Measurements from ENCODE around the gene HSD11B1L. TPM values are rescaled to one million over a fixed set of nuclear protein-coding genes. Genes with fewer than 3 reads are reported as not detected.

HSD11B1L gene, protein sequence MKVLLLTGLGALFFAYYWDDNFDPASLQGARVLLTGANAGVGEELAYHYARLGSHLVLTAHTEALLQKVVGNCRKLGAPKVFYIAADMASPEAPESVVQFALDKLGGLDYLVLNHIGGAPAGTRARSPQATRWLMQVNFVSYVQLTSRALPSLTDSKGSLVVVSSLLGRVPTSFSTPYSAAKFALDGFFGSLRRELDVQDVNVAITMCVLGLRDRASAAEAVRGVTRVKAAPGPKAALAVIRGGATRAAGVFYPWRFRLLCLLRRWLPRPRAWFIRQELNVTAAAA
- 1 to 10 TPM; 4.0 to 4.4 TPM for total RNA-seq
- long read RNA-seq, partial matches to known transcripts = 0 of 3 reads
- long read RNA-seq, other reads (novel, unspliced or antisense) = 0 of 3 reads

DNA sequence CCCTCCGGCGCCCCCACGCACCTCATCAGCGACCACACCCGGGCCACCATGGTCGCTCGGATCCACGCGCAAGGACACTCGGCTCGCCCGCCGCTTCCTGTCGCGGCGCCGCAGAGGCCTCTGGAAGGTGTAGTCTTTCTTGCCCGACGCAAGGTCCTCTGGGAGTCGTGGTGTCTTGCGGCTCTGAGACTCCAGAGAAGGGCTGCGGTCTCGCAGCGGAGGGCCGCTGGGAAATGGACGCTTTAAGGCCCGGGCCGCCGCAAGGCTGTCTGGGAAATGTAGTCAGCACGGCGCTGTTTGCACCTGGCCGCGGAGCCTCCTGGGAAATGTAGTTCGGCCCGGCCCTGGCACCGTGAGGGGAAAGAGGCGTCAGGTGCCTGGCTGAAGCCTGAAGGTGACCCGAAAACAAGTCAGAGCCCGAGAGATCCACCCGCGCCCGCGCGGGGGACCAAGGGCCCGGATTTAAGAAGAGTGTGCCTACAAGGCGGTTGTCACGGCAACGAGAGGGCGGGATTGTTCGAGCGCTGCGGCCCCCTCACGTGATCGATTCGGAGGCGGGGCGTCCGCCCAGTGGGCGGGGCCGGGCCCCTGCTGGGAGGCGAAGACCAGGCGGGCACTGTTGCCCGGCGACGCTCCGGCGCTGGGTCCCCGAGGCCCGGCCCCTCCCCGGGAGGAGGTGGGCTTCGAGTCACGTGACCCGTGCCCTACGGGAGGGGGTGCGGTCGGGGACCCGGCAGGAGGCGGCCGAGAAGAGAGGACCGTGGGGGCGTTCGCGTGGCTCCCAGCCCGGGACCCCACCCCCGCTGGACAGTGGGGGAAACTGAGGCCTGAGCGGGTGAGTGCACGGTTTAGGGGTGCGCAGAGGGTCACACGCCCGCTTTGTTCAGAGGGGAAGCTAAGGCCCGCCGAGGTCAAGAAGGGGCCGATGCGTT lies at the start of gene HSD11B1L, which contains the start of gene MICOS13:
Gene HSD11B1L, plus strand, starts transcription at position 591 of the 932 bp plus-strand sequence. CDS start 3,806 bp downstream, outside the sequence.
Gene MICOS13, minus strand, starts transcription at position 80 of the 932 bp plus-strand sequence. Its CDS starts 30 bp downstream, at position 50.
- DNase-seq (peak; percentile 99), ATAC-seq (peak; percentile 95)
- intact Hi-C loops (cut with DNase I) = no loop called here

DNA sequence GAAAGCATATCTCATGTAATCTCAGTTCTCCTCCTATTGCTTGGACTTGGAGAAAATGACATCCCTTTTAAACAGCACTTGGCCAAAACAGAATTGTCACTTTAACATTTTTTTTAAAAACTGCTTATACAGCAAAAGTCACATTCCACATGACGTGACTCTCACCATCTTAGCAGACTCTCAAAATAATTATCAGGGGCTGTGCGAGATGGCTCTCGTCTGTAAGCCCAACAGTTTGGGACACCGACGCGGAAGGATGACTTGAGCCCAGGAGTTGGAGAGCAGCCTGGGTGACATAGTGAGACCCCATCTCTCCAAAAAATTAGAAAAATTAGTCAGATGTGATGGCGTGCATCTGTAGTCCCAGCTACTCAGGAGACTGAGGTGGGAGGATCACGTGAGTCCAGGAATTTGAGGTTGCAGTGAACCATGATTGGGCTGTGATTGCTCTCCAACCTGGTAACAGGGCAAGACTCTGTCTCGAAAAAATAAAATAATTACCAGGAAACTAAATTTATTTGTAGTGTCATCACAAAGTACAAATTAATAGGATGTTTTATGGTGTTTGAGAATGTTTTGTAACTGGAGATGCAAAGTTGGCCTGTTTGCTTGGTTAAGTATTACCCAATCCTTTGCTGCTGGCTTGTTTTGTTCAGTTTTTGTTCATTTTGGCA lies 49.1 kb upstream of the HSD11B1L start:
- intact Hi-C loops (cut with DNase I) = no loop called here
- ATAC-seq (peak; percentile 13 to 45), DNase-seq (no peak)

DNA sequence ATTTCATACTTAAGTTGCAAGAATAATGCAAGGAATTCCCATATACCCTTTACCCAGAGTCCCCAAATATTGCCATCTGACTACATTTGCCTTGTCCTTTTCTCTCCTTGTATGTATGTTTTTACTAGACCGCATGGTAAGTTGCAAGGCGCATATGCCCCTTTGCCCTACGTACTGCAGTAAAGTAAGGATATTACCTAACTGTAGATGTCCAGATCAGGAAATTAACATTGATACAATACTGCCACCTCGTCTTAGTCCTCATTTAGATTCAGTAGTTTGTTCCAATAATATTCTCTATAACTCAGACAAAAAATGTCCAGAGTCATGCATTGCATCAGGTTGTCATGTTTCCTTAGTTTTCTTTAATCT lies 48.6 kb upstream of the HSD11B1L start:
- intact Hi-C loops (cut with DNase I) = no loop called here
- DNase-seq = no peak
- no peak for ATAC-seq

DNA sequence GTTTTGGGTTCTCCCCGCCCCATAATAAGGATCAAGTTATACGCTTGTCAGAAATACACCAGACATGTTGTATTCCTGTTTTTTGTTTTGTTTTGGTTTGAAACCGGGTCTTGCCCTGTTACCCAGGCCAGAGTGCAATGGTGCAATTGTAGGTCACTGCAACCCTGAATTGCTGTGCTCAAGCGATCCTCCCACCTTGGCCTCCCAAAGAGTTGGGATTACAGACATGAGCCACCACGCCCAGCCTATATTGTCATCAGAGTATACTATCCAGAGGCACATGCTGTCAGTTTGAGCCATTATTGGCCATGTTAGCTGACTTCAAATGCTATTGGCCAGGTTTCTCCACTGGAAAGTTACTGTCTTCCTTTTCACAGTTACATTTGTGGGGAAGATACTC lies 48.2 kb upstream of the HSD11B1L start:
- no peak for ATAC-seq
- no peak for DNase-seq
- intact Hi-C loops (cut with DNase I) = no loop called here

DNA sequence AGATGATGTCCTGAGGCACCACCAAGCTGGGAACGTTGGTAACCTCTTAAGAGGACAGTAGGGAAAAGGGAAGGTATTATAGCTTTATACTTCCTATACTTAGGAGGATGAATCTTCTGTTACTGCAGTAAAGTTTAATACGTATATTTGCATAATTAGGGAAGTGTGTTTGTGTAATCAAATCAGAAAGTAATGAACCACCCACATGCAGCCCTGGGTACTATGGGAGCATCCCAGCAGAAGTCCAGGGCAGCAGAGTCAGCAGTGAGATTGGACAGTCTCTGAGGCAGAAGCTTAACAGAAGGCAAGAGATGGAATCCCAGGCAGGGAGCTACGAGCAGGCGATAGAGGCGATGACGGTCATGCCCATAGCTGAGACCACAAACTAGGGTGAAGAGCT lies 45.4 kb upstream of the HSD11B1L start:
- ATAC-seq (no peak), DNase-seq (no peak)
- intact Hi-C loops (cut with DNase I) = no loop called here

DNA sequence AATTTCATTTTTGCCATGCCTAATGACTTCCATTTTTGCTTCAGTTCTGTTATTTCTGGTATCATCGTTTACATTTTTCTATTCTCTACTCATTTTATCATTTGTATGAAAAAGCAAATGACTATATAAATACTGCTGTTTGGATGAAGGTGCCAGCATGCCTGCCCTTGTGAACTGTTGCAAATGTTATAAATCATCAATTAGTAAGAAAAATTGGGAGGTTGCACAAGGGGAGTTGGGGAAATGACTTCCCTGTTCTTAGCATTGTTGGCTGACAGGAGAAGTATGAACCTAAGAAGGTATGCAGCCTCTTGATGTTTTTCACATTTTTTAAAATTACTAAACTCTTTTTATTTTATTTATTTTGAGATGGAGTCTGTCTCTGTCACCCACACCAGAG lies 42.9 kb upstream of the HSD11B1L start:
- DNase-seq (no peak), ATAC-seq (no peak)
- intact Hi-C loops (cut with DNase I) = no loop called here

DNA sequence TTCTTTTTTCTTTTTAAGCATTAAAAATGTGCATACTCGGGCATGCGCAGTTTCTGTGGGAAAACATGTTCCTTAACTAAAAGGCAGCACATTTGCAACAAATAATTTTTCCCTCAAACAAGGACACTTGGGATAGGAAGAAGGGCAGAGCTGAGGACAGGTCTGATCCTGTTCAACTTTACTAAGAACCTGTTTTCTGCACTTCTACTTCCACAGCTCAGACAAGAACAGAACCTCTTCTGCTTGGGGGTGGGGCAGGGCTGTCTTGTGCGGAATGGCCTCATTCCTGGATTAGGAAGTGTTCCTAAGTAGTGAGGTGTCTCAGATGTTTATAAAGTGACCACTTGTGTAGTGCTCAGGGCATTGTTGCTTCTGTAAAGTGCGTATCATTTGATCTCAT lies 39.7 kb upstream of the HSD11B1L start:
- no peak for DNase-seq
- no peak for ATAC-seq
- intact Hi-C loops (cut with DNase I) = no loop called here

DNA sequence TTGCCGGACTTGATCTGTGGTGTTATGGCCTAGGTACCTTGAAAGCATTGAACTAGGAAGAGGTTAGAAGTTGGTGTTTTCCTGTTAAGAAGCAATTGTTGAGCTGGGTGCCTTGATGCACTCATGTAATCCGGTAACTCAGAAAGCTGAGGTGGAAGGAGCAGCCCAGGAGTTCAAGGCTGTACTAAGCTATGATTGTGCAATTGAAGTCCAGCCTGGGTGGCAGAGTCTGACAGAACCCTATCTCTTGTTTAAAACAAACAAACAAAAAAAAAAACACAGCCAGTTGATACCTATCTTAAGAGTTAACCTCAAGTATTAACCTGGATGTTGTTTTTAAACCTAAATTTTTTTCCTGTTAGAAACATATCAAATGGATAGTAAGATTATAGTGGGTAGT lies 38.6 kb upstream of the HSD11B1L start:
- ATAC-seq (peak in 1 of 2 donors; percentile 31), DNase-seq (no peak)
- intact Hi-C loops (cut with DNase I) = no loop called here

DNA sequence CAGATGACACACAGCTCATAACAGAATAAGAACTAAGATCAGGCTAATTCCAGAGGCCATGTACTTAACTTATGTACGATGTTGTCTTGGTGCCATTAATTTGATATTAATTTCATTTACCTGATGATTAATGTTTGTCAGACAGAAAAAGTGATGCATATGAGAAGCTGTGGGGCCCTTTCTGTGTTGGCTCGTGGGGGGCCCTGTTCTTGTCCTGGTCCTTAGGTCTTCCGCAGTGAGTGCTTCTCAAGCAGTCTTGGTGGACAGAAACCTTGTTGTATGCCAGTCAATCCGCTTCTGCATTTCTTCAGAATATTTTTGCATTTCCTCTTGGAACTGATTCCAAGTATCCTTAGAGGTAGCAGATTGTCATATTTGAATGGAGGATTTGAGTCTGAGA lies 37.8 kb upstream of the HSD11B1L start:
- ATAC-seq = no peak
- DNase-seq = no peak
- intact Hi-C loops (cut with DNase I) = no loop called here

DNA sequence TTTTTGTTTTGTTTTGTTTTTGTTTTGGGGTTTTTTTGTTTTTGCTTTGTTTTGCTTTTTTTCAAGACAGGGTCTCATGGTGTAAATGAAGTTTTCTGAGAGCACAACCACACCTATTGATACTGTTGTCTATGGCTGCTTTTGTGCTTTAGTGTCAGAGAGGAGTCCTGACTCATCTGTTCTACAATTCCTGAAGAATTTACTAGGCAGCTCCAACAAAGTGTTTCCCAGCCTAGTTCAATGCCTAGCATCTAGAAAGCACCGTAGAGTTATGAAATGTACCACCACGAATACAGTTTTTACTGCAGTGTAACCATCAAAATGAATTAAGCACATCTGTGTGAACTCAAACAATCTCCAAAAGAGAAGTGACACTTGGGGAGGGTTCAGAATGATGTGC lies 36.8 kb upstream of the HSD11B1L start:
- ATAC-seq = no peak

DNA sequence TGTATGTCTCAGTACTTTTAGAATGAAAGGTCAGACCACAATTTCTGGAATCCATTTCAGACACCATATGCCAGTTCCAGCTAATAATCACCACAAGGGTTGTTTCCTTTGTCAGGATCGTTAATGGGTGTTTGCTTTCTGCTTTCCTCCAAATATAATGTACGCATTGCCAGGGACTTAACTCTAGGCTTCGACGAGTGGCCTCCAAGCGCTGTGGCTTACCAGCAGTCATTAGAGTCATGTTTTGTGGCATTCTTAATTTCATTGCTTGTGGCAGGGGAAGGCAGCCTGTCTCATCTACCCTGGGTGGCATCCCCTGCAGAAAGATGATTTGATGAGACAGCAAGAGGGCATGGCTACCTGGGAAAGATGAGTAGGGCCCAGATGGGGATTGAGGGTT lies 35.4 kb upstream of the HSD11B1L start:
- DNase-seq (no peak), ATAC-seq (no peak)
- intact Hi-C loops (cut with DNase I) = no loop called here

More for the DNA sequence above, 36.8 kb upstream of the HSD11B1L start:
- DNase-seq = no peak
- intact Hi-C loops (cut with DNase I) = no loop called here

DNA sequence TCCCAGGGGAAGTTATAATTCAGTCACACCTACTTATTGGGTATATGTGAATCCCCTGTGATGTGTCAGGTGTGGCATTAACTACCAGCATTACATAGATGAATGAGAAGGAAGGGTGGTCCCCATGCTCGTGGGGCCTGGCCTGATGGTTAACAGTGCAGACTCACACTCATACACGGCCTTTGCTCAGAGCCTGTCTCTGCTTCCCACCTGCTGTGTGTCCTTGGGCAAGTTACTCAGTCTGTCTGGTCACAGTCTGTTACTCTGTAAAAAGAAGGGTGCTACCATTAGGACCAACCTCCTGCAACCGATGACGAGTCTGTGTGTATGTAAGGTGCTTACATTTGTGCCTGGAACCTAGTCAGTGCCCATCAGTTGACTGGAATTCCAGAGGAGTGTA lies 34.1 kb upstream of the HSD11B1L start:
- intact Hi-C loops (cut with DNase I) = no loop called here
- ATAC-seq (no peak), DNase-seq (no peak)

DNA sequence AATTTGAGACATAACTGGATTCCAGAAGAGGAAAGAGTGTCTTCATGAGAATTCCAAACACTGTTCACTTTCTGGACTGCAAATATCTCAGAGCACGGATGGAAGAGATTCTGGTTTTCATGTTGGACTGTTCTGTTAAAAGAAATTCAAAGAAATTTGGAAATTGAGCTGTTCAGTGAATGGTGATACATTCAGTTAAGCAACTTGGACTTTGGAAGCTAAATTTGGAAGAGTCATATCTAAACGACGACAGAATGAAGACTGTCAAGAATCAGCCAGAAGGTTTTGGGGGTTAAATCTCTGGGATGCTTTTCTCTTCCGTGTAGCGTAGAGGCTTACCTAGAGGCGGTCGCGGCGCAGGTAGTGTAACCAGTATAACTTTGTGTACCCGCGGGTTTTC lies 32.4 kb upstream of the HSD11B1L start:
- intact Hi-C loops (cut with DNase I) = no loop called here
- no peak for DNase-seq
- ATAC-seq = no peak

DNA sequence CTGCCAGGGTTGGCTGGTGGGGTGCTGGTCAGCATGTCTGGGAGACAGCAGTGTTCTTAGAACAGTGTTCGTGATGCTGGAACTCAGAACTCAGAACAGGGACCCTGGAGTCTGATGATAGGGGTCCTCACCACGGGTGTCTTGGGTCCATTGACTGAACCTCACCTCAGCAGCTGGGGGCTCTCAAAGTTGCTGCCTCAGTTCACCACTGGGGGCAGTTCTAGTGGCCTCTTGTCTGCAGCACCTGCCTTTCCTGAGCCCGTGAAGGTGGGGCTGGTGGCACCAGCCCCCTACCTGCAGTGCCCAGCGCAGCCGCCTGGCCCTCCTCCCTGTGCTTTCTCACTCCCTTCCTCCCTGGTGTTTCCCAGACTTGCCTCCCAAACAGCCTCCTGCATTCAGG lies 29.5 kb upstream of the HSD11B1L start:
- DNase-seq (no peak), ATAC-seq (no peak)
- intact Hi-C loops (cut with DNase I) = no loop called here

DNA sequence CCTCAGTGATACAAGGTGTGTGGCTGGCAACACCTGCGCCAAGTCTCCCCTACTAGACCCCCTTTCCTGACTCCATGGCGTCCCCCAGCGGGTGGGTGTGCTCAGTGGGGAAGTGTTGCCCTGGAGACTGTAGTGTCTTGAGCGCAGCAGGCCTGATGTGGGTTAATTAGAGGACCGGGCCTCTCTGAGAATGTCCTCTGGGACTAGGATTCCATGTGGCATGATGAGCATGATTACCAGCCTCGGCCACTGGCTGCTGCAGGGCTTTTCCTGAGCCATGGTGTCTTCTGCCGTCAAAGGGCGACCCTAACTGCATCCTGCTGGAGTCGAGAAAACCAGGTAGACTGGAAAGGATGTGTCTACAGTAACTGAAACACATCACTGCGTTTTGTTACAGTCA lies 28.6 kb upstream of the HSD11B1L start:
- no peak for DNase-seq
- intact Hi-C loops (cut with DNase I) = no loop called here
- ATAC-seq = no peak

DNA sequence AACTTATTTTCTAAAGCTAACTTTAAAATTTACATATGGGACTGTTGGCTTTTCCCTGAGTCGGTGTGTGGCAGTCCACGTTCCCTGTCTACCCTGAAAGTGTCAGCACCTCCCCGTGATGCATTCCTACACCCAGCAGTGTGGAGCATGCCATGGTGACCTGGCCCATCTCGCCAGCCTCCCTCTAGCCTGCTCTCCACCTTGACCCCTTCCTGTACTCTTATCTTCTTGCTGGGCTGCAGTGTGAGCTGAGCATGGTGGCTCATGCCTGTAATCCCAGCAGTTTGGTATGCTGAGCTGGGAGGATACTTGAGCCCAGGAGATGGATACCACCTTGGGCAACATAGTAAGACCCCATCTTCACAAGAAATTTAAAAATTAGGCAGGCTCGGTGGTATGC lies 25.9 kb upstream of the HSD11B1L start:
- intact Hi-C loops (cut with DNase I) = no loop called here
- DNase-seq (no peak), ATAC-seq (no peak)

DNA sequence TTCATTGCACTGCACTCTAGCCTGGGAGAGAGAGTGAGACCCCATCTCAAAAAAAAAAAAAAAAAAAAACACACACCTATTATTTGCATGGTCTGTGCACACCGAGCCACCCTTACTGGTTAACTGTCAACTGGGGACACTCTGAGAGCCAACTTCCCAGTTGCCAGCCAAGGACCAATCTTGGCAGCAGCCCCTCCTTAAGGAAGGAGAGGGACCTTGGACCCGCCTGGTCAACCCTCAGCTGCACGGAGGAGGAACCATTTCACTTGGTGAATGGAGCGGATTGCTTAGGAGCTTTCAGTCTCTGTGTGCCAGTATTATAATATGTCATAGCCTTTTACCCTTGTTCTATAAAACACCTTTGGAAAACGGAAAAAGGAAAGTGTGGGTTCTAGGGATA lies 25.4 kb upstream of the HSD11B1L start:
- ATAC-seq (no peak), DNase-seq (no peak)
- intact Hi-C loops (cut with DNase I) = no loop called here

DNA sequence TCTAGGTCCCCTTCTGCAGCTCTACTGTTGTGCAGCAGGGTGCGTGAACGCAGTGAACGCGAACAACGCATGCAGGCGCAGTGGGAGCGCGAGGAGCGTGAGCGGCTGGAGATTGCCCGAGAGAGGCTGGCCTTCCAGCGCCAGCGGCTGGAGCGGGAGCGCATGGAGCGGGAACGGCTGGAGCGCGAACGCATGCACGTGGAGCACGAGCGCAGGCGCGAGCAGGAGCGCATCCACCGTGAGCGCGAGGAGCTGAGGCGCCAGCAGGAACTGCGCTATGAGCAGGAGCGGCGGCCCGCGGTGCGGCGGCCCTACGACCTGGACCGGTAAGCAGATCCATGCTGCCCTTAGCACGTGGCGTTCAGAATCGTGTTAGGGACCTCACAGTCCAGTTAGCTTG lies 19.3 kb upstream of the HSD11B1L start:
- DNase-seq = no peak
- no peak for ATAC-seq
- intact Hi-C loops (cut with DNase I) = no loop called here

DNA sequence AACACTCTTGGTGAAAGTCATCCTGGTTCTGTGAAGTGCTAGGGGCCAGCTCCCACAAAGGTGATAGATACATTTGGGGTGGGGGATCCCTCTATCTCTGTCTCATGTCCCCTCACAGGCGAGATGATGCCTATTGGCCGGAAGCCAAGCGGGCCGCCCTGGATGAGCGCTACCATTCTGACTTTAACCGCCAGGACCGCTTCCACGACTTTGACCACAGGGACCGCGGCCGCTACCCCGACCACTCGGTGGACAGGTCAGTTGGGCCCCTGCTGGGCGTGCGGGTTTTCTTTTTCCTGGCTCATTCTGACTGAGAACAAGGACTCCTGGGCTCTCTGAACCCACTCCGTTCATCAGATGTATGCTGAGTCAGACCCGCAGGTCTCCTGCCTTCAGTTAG lies 16.9 kb upstream of the HSD11B1L start:
- intact Hi-C loops (cut with DNase I) = no loop called here
- ATAC-seq (no peak), DNase-seq (no peak)

DNA sequence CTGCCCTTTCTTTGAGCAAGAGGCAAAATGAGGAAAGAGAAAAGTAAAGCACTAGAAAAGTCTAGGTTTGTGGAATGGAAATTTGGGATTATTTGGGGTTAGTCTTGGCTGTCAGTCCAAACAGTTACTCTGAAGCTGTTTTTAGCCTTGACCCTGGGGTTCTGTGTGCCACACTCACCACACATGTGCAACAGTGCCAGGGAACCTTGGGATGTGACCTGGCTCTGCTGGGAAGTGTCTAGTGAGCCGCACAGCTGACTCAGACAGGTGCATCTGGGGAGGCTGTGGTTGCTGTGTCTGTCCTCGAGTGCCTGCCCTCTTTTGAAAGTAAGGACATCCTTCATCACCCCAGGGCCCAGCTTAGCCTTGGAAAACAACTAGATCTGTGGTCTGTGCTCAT lies 16.3 kb upstream of the HSD11B1L start:
- intact Hi-C loops (cut with DNase I) = no loop called here
- DNase-seq (no peak), ATAC-seq (no peak)

Measured in left cardiac atrium (tissue), 4 donors.